Kidney capillary endothelial cell (primary cell): ENCODE measurements around the gene ZBTB16.
A peak's percentile ranks its signal among the peaks of the same experiment; 100 is the strongest.

ENCODE experiments used
- DNase-seq: peaks from one replicate; pipeline ENCODE4 v3.0.0-alpha.2; 2018; ENCODE audit warnings: low spot score

The ZBTB16 gene

DNA sequence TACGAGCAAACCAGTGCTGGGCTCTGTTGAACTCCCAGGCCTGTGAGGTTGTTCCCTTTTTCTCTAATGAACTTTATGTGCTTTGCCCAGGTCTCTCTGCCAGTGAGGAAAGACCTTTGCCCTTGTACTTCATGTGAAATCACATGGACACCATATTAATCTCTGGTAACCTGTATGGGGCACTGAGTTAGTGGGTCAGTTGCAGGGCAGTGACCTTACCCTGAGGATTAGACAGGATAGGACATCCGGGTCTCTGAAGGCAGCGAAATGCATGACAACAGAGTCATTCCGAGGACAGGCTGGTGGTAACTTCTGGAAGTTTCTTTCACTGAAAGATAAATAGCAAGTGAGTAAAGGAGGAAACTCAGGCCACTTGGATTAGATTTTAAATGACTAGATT is 93.7 kb downstream of the ZBTB16 start:
- DNase-seq, result no peak

DNA sequence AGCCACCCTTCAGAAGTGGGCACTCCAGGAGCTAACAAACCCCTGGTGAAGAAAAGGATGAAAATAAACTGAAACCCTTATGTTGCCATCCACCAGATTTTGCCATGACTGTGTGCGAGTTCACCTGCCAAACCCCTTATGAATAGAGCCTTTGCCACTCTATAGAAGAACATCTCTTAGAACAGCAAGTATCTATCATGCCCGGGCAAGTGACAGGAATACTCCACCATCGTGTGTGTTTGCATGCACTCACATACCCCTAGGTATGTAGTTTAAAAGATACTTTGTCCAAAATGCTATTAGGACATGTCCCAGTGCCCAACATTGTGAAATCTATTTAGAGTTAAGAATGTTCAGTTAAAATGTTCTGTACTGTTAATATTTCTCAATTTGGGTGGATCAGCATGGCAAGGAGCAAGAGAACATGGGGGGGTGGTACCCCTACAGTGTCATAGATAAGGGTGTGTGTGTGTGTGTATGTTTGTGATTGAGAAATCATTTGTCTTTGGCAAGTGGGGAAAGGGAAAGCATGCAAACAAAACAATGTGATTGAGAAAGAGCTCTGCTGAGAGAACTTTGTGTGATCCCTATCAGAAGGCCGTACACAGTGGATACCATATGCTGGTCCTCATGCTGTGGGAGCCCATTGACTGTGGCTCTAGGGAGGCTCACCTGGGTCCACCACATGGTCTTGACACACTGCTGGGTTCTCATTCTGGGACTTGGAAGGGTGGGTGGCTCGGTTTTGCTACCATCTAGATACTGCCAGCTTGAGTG is 94.9 kb downstream of the ZBTB16 start:
- DNase-seq, result no peak

DNA sequence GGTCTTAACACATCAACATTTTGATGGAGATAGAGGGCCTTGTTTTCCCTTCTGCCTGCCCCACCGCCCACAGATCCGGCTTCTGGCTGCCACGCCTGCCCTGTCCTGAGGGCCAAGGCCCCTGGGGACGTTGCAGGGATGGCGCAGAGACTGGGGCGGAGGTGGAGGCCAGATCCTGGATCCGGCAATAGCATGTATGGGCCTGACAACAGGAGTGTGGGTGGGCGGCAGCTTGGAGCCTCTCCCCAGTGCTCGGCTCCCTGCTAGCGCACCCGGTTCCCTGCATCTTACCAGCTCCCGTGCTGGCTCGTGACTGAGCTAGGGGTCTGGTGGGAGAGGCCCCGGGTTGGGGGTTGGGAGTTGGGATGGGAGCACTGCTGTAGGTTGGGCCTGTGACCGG is 95.6 kb downstream of the ZBTB16 start:
- DNase-seq, result no peak

DNA sequence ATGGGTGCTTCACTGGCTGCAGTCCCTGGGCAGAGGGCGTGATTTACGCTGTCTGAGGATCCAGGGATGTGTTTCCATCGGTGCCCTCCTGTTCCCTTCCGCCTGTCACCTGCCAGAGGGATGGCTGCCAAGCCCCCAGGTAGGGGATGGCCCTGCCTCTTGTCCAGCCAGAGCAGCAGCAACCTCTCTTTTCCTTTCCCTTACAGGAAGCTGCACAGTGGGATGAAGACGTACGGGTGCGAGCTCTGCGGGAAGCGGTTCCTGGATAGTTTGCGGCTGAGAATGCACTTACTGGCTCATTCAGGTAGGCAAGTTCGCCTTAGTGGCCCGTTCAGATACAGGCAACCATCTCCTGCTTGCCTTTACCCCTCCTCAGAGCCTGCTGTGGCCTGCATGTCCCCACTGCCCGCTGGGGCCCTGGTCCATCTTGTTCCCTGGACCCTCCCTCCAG is 96.6 kb downstream of the ZBTB16 start:
- no peak for DNase-seq

DNA sequence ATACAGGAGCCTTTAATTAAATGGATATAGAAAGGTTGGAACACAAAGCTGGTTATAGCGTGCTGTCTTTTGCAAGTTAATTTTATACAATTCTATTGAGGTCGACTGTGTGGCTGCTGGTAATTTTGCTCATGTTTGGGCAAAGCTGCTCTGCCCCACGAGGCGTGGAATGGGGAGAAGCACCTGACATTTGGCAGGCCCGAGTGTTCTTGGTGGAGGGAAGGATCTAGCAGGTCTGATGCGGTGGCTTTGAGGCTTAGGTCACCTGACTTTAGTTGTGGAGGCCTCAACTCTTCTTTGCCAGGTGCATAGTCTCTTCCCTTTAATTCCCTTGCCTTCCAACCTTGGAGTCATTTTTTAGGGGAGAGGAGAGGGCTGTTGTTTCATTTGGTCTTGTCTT is 97.3 kb downstream of the ZBTB16 start:
- no peak for DNase-seq

DNA sequence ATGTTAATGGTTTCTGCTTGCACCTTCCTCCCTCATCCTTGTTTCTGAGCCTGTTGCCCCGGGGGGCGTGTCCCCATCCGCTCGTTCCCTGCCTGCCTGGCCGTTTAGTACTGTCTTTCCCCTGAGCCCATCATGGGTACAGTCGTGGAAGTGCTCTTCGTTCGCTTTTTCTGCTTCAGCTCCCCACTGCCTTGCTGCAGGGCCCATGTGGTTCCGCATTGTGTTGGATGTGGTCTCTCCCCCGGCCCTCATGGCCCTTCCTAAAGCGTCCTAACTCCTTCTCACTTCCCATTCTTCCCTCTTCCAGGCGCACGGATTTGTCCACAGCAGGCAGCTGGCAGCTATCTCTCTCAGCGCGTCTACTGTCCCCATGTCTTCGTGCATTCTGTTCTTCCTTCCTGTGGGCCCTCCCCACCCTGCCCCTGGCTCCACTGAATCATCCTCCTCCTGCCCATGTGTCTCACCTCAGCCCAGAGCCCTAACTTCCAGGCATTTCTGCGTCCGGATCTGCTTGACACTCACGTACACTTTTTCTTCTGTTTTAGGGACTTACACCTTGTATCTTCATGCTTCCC is 98.1 kb downstream of the ZBTB16 start:
- no peak for DNase-seq

DNA sequence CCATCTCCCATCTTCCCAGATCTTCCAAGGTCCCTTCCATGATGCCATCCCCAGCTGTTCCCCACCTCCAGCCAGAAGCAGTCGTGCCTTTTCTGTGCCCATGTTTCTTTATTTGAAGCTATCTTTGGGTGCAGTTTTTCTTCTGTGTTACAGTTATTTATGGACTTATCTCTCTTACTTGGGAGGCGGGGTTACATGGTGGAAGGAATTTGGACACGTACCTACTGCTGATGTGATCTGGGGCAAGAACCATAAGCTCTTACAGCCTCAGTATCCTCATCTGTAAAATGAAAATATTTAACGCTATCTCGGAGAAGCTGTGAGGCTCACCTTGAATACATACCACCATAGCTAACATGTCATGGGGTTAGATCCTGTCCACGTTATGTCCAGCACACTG is 98.9 kb downstream of the ZBTB16 start:
- DNase-seq, result no peak

DNA sequence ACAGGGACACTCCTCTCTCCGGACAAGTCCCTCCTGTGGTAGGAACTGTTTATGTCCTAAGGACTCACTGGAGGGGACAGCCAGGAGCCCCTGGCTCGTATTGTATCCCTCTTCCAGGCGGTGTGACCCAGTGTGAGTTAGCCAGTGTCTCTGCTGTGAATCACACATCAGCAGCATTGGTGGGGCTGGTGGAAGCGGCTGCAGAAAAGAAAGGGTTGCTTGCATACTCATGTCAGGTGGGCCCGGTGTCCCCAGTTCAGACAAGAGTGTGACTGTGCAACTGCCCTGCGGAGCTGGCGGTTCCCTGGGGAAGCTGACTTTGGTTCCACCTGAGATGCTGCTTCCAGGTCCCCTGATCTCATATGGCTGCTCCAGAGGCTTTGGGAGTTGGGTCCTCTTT is 99.4 kb downstream of the ZBTB16 start:
- peak; percentile 71 for DNase-seq

DNA sequence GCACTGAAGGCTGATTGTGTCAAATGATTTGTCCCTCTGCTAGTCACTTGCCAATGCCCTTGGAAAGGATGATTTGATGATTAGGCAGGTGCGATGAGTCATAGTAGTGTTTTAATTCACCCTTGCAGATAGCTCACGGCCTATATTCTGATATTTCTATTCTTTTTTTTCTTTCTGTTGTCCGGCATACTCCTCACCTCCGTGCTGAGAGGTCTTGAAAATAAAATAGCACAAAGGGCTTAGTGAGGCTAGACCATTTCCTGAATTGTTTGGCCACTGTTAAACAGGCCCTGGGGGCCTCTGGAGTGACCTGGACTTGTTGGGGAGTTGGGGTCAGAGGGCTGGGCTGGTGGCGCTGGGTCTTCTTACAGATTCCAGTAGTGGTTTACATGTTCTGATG is 99.8 kb downstream of the ZBTB16 start:
- DNase-seq, result no peak

DNA sequence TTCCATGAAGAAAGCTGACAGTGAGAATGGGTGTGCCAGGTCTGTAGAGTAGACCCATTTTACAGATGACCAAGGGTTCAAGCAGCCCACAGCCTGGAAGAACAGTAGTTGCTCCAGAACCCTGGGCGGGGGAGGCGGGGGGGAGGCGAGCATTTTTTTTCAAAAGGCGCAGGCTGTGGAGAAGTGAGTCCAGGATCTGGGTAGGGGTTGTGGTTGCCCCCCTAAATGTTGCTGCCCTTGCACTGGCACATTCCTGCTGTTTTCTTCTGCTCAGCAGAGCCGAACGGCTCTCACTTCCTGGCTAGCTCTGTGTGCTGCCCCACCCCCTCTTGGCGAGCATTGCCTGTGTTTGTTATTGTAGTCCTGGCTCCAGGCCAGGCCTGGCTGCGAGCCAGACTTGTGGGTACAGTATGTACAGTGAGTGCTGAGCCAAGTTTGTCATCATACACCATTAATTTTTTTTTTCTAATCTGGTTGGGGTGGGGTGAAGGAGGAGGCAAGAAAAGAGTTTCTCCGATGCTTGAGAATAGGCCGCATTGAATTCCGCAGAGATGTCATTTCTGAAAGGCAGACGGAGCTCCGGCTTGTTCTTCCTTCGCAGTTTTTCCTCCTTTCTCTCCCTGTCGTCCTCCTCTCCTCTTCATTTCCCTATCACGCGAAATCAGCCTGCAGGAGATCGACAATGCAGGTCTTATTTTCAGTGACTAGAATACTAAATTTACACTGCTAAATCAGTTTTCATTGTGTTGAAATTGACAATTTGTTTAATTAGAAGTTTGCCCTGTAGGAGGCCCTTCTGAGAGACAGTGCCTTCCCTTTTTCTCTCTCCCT is 100.5 kb downstream of the ZBTB16 start:
- DNase-seq, result peak; percentile 99

DNA sequence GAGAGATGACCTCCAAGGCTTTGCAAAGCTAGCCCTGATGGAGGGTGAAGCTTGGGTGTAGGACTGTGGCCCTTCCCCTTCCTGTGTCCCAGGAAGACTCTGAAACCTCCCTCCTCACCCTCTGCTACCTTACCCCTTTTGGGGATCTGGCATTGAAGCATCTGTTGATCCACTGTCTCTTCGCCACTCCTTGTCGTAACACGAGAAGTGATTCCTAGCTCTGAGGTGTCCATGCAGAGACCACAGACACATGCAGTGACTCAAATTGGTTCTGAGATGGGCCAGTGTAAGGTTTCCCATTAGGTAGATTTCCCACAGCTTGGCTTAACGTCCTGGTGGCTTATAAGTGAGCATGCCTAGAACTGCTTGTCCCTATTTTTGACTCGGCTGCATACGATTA is 101.4 kb downstream of the ZBTB16 start:
- DNase-seq, result no peak

DNA sequence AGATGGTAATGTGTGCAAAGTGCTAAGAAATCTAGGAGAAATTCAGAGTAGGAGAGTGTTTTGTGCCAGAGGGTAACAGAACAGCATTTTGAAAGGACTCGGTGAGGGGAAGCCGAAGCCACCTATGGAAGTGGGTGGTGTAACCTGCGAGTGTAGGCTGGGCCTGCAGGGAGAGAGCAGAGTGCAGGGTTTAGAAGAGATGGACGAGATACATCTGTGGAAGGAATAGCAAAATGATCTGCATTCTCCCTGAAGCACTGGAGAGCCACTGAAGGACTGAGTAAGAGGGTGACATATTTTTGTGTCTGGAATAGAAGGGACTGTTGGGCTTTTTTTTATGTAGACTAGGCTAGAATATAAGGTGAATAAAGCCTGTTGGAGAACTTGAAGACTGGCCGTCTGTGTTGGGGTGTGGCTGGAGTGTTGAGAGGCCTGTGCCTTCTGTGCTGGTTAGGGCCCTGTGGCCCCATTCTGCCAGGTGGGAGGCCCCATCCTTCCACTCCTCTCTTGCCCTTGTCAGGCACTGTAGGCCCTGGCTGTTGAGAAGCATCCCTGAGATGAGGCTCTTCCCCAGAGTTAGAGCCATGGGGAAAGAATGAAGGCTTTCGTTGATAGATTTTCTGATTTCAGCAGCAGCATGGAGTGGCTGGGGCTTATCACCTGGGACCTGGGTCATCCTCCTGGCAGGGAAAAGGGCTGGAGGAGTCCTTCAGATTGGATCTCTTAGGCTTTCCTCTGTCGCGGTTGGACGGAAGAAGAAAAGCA is 102.2 kb downstream of the ZBTB16 start:
- DNase-seq, result no peak

DNA sequence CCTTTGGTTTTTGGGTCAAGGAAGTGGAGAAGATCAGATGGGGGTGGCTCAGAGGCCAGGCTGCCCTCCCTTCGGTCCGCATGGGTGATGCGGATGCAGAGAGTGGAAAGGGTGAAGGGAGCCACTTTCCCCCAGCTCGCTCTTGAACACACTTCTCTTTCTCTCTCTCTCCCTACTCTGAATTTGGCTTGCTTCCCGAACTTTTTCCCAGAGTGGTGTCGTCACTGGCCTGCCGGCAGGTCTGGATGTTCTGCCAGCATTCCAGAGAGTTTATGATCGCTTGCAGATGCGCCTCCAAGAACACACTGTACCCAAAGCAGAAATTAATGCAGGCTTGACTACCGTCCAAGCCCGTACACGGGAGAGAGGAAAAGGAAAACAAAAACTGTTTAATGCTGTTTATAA is 103.2 kb downstream of the ZBTB16 start:
- peak; percentile 67 for DNase-seq

DNA sequence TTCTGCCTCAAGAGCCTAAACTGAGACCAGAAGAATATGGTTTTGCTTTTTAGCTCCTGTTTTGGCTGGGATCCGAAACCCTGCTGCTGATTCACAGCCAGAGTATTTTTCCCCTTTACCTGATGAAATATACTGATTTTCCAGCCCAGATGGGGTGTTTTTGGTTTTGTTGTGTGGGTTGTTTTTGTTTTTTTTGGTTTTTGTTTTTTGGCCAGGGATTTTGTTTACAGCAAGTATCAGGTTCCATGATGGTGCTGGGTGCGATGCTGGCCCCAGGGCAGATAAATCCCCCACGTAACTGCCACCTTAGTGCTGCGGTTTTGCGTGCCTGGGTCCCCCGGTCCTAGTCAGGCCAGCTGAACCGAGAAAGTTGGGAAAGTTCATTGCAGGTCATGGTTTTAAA is 103.7 kb downstream of the ZBTB16 start:
- no peak for DNase-seq

DNA sequence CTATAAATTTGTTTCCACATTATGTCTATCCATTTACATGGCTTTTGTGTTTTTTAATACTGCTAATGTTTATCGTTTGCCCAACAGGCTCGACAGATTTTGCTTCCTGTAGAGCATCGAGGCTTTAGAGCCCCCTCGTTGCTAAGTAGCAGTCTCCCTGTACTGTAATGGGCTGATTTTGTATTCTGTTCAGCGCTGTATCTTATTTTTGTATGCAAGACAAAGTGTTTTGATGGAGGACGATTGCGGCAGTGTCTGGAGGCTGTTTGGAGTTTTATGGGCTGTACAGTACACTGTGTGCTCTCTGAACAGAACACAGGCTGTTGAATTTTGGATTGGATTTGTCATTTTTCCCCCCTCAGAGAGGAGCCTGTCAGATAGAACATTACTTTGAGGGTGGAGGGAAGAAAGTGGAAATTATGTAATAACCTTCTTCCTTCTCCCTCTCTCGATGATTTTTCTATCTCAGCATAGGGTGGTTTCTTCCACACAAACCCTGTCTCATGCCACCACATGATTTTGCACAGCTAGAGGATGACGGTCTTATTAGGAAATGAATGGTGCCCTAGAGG is 104.4 kb downstream of the ZBTB16 start:
- DNase-seq, result no peak

DNA sequence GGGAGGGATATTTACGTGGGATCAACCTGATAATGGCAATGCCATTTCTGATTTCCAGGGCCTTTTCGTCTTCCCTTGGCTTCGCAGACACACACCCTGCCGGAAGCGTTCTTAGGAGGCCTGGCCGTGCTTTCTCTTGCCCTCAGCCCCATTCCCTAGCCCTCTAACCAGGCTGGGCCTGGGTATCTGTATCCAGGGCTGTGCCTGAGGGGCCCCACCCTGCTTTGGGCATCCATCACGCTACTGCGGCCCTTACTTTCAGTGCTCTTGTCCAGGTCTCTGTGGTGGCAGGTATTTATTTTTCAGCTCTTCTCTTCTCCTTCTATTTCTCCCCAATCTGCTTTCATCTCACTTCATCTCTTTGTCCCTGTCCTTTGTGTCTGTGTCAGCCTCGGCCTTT is 105.0 kb downstream of the ZBTB16 start:
- DNase-seq, result no peak

DNA sequence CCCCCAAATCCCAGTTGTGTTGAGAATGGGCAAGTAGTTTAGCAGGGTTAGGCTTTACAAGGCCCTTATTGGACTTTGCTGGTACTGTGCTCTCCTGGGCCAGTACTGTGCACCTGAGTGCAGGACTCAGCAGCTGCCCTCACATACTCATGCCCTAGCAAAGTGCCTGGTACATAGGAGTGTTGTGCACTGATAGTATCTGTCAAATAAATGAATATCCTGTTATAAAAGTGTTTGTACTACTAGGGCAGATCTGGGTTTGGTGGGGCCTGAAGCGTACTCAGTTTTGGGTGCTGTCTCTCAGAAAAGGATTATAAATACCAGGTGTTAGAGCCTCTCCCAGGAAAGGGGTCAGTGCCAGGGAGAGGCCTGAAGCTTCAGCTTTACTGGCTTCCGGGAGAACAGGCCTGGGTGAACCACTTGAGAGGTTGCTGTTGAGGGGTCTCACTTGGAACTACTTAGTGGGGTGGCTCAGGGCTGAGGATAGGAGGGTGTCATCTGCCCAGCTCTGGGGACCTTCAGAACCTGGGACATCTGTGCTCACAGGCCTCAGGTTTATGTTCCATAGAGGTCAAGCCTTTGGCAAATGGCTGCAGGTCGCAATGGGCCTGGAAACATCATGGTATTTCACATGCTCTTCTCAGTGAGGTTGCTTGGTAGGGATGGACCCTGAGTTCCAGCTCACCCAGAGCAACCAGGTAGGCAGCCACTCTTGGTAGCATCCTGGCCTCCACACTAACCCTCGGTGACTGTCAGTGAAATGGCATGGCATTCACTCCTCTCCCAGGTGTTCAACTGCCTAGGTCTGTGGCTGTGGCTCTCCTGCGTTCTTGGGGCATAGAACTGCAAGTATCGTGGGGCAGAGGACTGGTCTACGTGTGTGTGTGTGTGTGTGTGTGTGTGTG is 106.1 kb downstream of the ZBTB16 start:
- DNase-seq, result no peak

DNA sequence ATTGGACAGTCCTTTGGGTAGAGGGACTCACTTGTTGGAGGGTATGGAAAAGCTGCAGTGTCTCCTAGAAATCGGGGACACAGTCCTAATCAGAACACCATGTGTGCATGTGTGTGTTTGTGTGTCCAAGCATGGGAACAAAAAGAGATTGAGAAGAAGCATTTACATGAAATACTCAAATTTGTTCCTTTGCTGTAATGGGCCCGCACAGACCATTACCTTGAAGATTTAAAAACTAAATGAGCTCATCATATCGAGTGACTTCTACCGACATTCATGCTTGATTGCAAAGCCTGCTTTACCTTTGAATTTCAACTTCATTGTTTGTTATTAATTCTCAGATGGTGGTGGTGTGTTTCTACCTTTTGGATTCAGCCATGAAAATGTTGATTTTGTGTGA is 106.9 kb downstream of the ZBTB16 start:
- no peak for DNase-seq

DNA sequence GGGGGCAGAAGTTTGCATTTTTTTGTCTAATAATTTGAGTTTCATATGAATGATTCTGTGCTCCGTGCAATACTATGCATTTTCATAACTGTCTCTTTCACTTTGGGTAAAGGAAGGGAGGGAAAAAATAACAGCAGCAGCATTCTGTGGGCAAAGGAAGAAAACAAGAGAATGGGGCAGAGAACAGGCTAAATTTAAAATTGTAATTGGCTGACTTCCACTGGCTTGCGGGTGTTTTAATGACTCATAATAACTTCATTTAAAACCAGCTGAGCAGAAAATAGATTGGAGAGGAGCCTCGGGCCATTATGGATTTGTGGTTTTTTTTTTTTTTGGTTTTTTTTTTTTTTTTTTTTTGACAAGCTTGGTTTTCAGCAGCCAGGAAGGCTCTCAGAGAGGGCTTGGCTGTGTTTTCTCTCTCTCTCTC is 107.4 kb downstream of the ZBTB16 start:
- DNase-seq, result no peak

DNA sequence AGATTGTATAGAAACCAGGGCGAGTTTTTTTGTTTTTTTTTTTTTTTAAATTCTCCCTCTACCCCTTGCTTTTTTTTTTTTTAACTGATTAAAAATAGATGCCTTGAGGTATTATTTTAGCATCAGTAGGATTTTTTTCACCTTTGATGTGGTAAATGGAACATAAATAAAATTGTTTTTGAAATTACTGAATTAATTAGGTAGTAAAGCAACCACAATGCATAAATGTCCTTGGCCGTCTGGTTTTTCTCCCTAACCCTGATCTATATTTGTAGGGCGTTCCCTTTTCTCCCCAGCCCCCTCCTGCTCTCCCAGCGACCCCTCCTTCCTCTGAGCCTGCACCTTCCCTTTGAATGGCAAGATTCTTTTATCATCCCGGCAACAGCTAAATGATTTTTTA is 107.8 kb downstream of the ZBTB16 start:
- no peak for DNase-seq
